Neural progenitor cell (in vitro differentiated cells): Measurements from ENCODE around the gene AATK. TPM values are rescaled to one million over a fixed set of nuclear protein-coding genes. Genes with fewer than 3 reads are reported as not detected.

Source experiments
- DNase-seq: peaks from one replicate; pipeline ENCODE4 v3.0.0-alpha.2; 2016; ENCODE audit warnings: low spot score
- H2AFZ ChIP-seq: fragments of 200-600 bp; sonication (generic); replicated peaks from 2 replicates; pipeline ENCODE4 v1.6.1; 2016; ENCODE audit warnings: antibody characterized with exemption
- H3F3A ChIP-seq: fragments of 200-600 bp; sonication (generic); 2 replicates; pipeline ENCODE4 v1.6.1; 2016; ENCODE audit warnings: antibody characterized with exemption, low read depth
- H3K27ac ChIP-seq: fragments of 200-600 bp; sonication (generic); 2 replicates; pipeline ENCODE4 v1.5.1; 2016; ENCODE audit warnings: mild to moderate bottlenecking
- H3K27me3 ChIP-seq: fragments of 200-600 bp; sonication (generic); 2 replicates; pipeline ENCODE4 v1.6.1; 2016; ENCODE audit warnings: mild to moderate bottlenecking, moderate library complexity
- H3K36me3 ChIP-seq: fragments of 200-600 bp; sonication (generic); 2 replicates; pipeline ENCODE4 v1.5.1; 2016
- H3K4me1 ChIP-seq: fragments of 200-600 bp; sonication (generic); 2 replicates; pipeline ENCODE4 v1.6.1; 2016; ENCODE audit warnings: mixed run types
- H3K4me2 ChIP-seq: fragments of 200-600 bp; sonication (generic); 2 replicates; pipeline ENCODE4 v1.6.1; 2016
- H3K4me3 ChIP-seq: fragments of 200-600 bp; sonication (generic); 2 replicates; pipeline ENCODE4 v1.5.1; 2016
- H3K79me2 ChIP-seq: fragments of 200-600 bp; sonication (generic); 2 replicates; pipeline ENCODE4 v1.6.1; 2016; ENCODE audit warnings: low read depth
- H3K9ac ChIP-seq: fragments of 200-600 bp; sonication (generic); 2 replicates; pipeline ENCODE4 v1.6.1; 2016
- H3K9me3 ChIP-seq: fragments of 200-600 bp; sonication (generic); 2 replicates; pipeline ENCODE4 v1.5.1; 2016; ENCODE audit warnings: low read depth
- H4K20me1 ChIP-seq: fragments of 200-600 bp; sonication (generic); 2 replicates; pipeline ENCODE4 v1.6.1; 2016; ENCODE audit warnings: low read depth
- H3K27ac Mint-ChIP-seq: 3 replicates; pipeline ENCODE4 v1.8.0; 2021; ENCODE audit warnings: mixed read lengths
- H3K27me3 Mint-ChIP-seq: 2 replicates; pipeline ENCODE4 v1.8.0; 2022; ENCODE audit warnings: low read depth, mild to moderate bottlenecking, inconsistent platforms, moderate library complexity, mixed read lengths; ENCODE audit not compliant: insufficient read depth
- H3K36me3 Mint-ChIP-seq: 3 replicates; pipeline ENCODE4 v1.8.0; 2021; ENCODE audit warnings: mixed read lengths
- H3K4me1 Mint-ChIP-seq: 3 replicates; pipeline ENCODE4 v1.8.0; 2021; ENCODE audit warnings: mixed read lengths
- H3K4me3 Mint-ChIP-seq: 3 replicates; pipeline ENCODE4 v1.8.0; 2021; ENCODE audit warnings: mild to moderate bottlenecking, moderate library complexity, mixed read lengths
- H3K9me3 Mint-ChIP-seq: 3 replicates; pipeline ENCODE4 v1.8.0; 2020; ENCODE audit warnings: mixed read lengths
- EZH2 ChIP-seq: fragments of 200-600 bp; sonication (generic); IDR thresholded peaks from 2 replicates; pipeline ENCODE4 v1.6.1; 2017; ENCODE audit warnings: antibody characterized with exemption, mild to moderate bottlenecking, moderate library complexity
- EZH2phosphoT487 ChIP-seq: fragments of 200-600 bp; sonication (generic); IDR thresholded peaks from 2 replicates; pipeline ENCODE4 v1.6.1; 2017; ENCODE audit warnings: antibody characterized with exemption
- total RNA-seq: library from RNA; depleted of rRNA; stranded (reverse); fragments of >200 nt; gene quantifications from 2 replicates; pipeline ENCODE4 v1.2.3, GENCODE V29; 2015; ENCODE audit warnings: low replicate concordance
- TF ChIP-seq, protein P1 (sequence below): fragments of 200-600 bp; sonication (generic); IDR thresholded peaks from 2 replicates; pipeline ENCODE4 v1.5.1; 2017; ENCODE audit warnings: antibody characterized with exemption, mild to moderate bottlenecking

AATK gene
- total RNA-seq, 1 donor from 2014 or later = 0.32 TPM

DNA sequence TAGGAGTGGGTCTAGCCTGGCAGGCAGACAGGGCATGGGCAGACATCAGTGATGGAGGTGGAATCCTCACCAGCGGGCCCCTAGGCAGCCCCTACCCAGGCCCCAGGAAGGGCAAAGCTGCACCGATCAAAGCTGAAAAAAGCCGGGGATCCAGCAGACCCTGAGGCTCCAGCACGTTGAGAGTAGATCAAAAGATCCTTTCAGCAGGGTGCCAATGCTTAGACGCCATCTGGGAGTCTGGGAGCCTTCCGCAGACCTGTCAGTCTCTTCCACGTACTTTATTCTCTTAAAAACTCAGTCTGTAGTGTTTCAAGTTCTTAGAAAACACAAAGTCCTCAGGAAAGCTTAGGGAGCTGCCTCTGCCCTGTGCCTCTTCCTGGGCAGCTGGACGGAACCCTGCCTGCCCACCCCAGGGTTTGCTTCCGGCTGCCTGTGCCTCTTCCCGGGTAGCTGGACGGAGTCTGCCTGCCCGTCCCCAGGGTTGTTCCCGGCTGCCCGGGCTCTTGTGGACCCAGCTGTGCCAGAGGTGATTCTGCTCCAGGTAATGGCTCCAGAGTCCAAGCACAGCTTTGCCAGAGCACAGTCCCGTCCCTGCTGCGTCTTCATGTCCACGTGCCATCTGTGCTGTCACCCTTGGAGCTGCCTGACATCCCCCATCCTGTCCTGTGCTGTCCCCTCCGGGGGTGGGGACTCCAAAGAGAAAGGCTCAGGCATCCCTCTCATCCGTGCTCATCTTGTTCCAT is 51.5 kb downstream of the AATK start:
- peaks cover 4% of the 10 kb centered on the region for H3F3A ChIP-seq
- H3K4me3 ChIP-seq = no peak overlapping the region
- Mint-ChIP-seq H3K36me3 (peaks cover 6% of the 10 kb centered on the region), H3K27me3 (peaks cover 9% of the 10 kb centered on the region), H3K9me3 (no peaks in the 10 kb centered on the region), H3K4me1 (peaks cover 15% of the 10 kb centered on the region), H3K27ac (peak overlapping the region; percentile 90), H3K4me3 (peak overlapping the region; percentile 57)
- DNase-seq = peak; percentile 48
- no peaks in the 10 kb centered on the region for H3K79me2 ChIP-seq
- no peak overlapping the region for H2AFZ ChIP-seq
- H3K27me3 ChIP-seq = peaks cover 14% of the 10 kb centered on the region
- H3K4me2 ChIP-seq = no peak overlapping the region
- no peak overlapping the region for H3K27ac ChIP-seq
- H3K9me3 ChIP-seq = no peaks in the 10 kb centered on the region
- TF ChIP-seq, protein P1, sequence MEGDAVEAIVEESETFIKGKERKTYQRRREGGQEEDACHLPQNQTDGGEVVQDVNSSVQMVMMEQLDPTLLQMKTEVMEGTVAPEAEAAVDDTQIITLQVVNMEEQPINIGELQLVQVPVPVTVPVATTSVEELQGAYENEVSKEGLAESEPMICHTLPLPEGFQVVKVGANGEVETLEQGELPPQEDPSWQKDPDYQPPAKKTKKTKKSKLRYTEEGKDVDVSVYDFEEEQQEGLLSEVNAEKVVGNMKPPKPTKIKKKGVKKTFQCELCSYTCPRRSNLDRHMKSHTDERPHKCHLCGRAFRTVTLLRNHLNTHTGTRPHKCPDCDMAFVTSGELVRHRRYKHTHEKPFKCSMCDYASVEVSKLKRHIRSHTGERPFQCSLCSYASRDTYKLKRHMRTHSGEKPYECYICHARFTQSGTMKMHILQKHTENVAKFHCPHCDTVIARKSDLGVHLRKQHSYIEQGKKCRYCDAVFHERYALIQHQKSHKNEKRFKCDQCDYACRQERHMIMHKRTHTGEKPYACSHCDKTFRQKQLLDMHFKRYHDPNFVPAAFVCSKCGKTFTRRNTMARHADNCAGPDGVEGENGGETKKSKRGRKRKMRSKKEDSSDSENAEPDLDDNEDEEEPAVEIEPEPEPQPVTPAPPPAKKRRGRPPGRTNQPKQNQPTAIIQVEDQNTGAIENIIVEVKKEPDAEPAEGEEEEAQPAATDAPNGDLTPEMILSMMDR = no peak
- TF ChIP-seq EZH2phosphoT487 (no peak), EZH2 (no peak)
- H3K9ac ChIP-seq = no peak overlapping the region
- peaks cover 8% of the 10 kb centered on the region for H4K20me1 ChIP-seq
- peaks cover 7% of the 10 kb centered on the region for H3K4me1 ChIP-seq
- H3K36me3 ChIP-seq = no peaks in the 10 kb centered on the region

DNA sequence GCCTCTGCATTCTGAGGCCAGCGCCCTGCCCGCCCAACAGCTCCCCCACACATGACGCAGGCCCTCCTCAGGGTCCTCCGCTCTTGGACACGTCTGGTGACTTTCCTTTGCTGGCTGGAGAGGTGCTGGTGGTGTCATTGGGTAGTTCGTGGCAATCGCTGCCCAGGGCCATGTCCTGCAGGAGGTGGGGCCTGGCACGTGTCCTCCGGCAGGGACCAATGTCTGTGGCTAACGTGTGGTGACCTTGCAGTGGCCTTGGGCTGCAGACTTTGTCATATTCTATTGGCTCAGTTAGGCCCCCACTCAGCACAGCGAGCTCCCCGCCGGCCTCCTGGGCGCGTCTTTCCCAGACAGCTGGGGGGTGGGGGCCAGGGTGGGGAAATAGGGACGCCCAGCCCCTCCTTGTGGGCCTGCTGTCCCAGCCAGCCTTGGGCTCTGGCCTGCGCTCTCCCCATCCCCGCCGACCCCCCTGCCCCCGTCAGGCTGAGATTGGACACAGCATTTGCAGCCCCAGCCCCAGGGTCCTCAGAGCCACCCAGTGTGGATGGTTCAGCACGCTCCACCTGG is 52.8 kb downstream of the AATK start:
- no peak overlapping the region for H3K27ac Mint-ChIP-seq
- Histone ChIP-seq H3K27ac (no peak overlapping the region), H3K4me3 (no peak overlapping the region), H3K4me2 (no peak overlapping the region), H3K27me3 (peaks cover 2% of the 10 kb centered on the region), H3F3A (peaks cover 4% of the 10 kb centered on the region), H3K9ac (no peak overlapping the region), H3K9me3 (no peaks in the 10 kb centered on the region), H3K4me1 (peaks cover 7% of the 10 kb centered on the region), H4K20me1 (peaks cover 4% of the 10 kb centered on the region), H3K36me3 (no peaks in the 10 kb centered on the region), H2AFZ (no peak overlapping the region), H3K79me2 (no peaks in the 10 kb centered on the region)
- peaks cover 18% of the 10 kb centered on the region for H3K4me1 Mint-ChIP-seq
- no peak overlapping the region for H3K4me3 Mint-ChIP-seq
- TF ChIP-seq, protein P1 = no peak
- TF ChIP-seq EZH2phosphoT487 (no peak), EZH2 (no peak)
- peaks cover 9% of the 10 kb centered on the region for H3K27me3 Mint-ChIP-seq
- H3K36me3 Mint-ChIP-seq = peaks cover 6% of the 10 kb centered on the region
- DNase-seq = no peak
- no peaks in the 10 kb centered on the region for H3K9me3 Mint-ChIP-seq

DNA sequence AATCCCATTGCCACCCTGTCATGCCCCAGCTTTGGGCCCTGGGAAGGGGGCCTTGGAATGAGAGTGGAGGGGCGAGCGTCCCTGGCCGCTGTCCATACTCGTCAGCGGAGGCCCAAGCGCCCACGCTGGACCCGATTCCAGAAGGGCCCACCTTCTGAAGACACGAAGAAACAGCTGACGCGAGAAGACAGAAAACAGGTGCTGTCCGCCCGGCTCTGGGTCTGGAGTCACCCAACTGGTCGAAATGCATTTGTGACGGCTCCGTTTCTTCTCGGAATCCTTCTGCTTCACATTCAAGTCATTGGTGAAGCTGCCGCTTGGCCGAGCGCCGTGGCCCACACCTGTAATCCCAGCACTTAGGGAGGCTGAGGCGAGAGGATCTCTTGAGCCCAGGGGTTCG is 53.6 kb downstream of the AATK start:
- Mint-ChIP-seq H3K36me3 (peaks cover 6% of the 10 kb centered on the region), H3K4me3 (no peak overlapping the region), H3K27ac (no peak overlapping the region), H3K9me3 (no peaks in the 10 kb centered on the region), H3K27me3 (peaks cover 9% of the 10 kb centered on the region), H3K4me1 (peaks cover 18% of the 10 kb centered on the region)
- Histone ChIP-seq H3K27me3 (no peaks in the 10 kb centered on the region), H4K20me1 (peaks cover 4% of the 10 kb centered on the region), H3K27ac (no peak overlapping the region), H3K4me1 (peaks cover 7% of the 10 kb centered on the region), H3K9me3 (no peaks in the 10 kb centered on the region), H3K4me2 (no peak overlapping the region), H3F3A (peaks cover 4% of the 10 kb centered on the region), H3K9ac (no peak overlapping the region), H2AFZ (no peak overlapping the region), H3K36me3 (no peaks in the 10 kb centered on the region), H3K79me2 (no peaks in the 10 kb centered on the region), H3K4me3 (no peak overlapping the region)
- TF ChIP-seq EZH2phosphoT487 (no peak), EZH2 (no peak)
- TF ChIP-seq, protein P1 = no peak
- DNase-seq = no peak
